CD4-positive, alpha-beta T cell treated with Interleukin-4 for 1 hour (primary cell): ENCODE measurements around the gene CSGALNACT2.
A peak's percentile ranks its signal among the peaks of the same experiment; 100 is the strongest.

Experiments
- DNase-seq, 2 donors: peaks; one replicate each; pipeline ENCODE4 v3.0.0-alpha.2; 2020 to 2022

Gene CSGALNACT2

DNA sequence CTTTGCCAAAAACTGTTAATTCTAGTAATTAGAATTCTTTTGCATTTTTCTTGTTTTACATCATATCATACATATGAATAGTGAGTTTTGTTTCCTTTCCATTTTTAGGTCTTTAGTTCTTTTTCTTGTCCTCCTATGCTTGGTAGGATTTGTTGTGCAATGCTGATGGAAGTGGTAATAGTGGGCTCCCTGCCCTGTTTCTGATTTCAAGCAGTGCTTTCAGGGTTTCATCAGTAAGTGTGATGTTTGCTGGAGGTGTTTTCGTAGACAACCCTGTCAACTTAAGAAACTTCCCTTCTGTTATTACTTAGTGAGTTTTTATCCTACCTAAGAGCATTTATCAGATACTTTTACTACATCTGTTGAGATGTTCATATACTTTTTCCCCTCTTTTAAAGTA, 50.5 kb downstream of the CSGALNACT2 start:
- DNase-seq = no peak

DNA sequence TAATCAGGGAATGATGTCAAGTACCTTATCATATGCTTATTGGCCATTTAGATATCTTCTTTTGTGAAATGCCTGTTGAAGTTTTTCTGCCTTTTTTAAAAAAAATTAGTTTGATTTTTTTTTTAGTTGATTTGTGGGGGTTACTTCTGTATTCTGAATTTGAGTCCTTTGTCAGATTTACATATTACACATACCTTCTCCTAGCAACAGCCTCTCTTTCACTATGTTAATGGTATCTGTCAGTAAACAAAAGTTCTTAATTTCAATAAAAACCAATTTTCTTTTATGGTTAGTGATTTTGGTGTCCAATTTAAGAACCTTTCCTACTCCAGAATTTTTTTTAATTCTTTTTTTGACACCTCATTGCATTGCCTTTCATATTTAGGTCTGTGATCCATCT, 52.0 kb downstream of the CSGALNACT2 start:
- DNase-seq = no peak

DNA sequence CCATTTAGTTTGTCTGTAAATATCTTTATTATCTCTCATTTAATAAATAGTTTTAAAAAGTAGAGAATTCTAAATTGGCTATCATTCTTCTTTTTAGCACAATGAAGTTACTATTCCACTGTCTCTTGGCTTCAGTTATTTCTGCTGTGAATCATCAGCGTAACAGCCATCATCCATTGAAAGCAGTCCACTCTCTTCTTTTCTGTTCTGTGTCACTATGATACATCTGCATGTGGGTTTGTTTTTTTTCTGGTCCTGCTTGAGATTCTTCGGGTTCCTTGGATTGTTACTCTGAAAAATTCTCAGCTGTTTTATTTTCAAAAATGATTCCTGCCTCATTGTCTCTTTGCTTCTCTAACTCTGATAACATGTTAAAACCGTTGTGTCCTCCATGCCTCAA, 52.5 kb downstream of the CSGALNACT2 start:
- no peak for DNase-seq

DNA sequence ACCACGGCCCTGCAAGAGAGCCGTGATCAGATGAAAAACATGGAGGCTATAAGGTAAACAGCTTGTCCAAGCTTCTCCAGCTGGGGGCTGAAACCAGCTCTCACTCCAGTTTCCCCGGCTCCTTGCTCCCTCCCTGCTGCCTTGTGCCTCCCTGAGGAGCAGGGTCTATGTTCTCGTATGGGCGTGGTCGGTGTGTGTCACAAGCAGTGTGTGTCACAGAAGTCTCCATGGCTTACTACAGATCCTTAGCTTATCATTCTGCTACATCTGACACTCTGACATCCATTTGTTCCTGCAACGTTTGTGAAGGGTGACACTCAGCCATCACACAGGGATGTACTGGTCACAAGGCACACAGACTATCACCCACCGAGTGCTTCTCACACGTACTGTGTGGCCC, 54.6 kb downstream of the CSGALNACT2 start:
- DNase-seq = no peak

DNA sequence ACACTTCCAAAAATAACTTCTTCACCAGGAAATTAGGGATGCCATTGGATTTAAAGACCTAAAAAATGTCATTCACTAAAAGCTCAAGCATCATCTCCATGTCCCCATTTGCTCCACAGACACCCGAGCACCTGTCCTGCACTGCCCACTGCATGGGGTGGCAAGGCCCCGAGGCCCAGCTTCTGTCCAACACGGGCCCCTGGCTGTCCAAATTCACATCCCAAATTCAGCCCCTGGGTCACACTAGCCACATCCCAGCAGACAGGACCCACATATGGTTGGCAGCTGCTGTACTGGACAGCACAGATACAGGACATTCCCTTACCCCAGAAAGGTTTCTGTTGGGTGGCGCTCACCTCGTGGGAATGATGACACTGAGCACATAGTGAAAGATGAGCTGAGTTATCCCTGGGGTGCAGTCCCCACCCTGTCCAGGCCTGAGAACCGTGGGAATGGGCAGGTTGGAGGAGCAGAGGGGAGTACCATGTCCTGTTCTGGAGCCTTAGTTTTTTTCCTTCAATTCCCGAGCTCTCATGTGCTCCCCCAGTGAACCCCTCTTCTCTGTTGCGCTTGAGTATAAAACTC, 55.3 kb downstream of the CSGALNACT2 start:
- no peak for DNase-seq

DNA sequence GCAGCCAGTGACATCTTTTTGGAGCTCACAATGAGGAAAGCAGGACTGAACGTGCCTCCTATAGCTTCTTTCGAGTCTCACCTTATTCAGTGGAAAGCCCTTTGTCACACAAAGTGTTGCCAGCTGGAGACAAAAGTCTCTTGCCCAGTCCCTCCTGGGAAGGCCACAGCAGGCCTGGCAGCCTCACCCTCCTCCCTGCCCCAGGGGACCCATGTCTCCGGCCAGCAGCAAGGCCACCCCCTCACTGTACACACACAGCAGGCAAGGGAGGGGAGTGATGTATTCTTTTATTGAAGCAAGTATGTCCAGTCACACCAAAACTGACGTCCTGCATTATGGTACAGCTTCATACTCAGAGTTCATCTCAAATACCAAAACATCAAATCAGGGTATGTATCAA, 56.0 kb downstream of the CSGALNACT2 start:
- DNase-seq = no peak

DNA sequence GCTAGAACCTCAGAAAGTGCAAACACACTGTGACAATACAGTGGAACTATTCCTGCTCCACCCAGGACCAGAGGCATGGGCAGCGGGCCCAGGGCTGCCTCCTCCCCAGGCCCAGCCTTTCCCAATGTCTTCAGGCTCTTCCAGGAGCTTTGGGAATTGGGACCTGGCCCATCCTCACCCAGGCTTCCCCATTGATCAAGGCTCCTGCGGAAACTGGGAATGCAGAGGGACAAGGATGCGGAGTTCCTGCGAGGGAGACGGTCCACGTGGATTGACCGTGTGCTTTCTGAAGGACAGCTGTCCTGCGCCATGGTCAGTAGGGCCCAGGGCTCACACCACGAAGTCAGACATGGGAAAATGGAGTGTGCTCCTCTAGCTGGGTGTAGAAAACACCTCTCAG, 56.6 kb downstream of the CSGALNACT2 start:
- DNase-seq = no peak

DNA sequence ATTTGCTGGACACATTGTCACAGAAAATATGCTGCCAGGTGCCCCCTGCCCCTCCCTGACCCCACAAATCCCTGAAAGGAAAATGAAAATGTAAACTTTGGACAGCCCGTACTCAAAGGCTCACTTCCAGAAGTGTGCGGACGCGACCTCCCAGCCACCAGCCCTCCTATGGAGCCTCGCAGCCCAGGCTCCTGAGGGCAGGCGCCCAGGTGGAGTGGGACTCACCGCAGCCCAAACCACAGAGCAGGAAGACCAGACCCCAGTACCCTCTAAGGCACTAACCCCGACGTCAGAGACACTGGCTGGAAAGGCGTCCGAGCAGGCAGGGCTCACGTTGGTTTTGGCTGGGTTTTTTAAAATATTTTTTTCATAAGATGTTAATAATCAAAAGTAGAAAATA, 57.3 kb downstream of the CSGALNACT2 start:
- DNase-seq = no peak

DNA sequence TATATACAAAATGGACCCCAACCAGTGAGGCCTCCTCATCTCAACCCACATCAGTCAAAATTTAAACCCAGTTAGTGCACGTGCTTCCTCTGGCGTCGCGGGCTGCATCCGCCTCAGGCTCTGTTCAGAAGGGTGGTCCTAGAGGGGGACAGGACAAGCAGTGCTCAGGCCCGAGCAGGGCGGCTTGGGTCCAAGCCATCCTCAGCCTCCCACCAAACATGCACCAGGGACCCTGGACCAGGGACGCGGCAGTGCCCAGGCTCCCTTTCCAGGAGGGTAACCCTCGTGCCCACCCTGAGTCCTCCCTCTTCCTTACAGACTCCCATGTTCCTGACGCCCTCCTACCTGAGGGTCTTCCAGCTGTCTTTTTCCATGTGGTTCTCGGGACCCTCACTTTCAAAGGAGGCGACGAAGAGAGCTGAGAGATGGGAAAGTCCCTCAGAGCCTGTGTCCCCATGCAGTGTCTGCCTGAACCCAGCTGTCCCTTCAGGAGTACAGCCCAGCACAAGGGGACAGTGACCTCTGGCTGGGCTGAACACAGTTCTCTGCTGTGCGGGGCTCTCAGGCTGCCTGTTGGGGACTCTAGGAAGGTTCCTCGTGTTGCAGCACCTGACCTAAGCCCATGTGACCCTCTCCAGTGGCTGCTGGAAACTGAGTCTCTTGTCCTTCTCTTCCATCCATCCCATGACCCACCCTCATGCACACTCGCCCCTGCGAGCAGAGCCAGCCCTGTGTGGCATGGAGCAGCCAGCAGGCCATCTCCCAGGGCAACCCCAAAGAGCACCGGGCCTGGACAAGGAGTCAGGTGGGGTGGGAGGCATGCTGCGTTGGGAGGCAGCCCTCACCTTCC, 58.1 kb downstream of the CSGALNACT2 start:
- no peak for DNase-seq

DNA sequence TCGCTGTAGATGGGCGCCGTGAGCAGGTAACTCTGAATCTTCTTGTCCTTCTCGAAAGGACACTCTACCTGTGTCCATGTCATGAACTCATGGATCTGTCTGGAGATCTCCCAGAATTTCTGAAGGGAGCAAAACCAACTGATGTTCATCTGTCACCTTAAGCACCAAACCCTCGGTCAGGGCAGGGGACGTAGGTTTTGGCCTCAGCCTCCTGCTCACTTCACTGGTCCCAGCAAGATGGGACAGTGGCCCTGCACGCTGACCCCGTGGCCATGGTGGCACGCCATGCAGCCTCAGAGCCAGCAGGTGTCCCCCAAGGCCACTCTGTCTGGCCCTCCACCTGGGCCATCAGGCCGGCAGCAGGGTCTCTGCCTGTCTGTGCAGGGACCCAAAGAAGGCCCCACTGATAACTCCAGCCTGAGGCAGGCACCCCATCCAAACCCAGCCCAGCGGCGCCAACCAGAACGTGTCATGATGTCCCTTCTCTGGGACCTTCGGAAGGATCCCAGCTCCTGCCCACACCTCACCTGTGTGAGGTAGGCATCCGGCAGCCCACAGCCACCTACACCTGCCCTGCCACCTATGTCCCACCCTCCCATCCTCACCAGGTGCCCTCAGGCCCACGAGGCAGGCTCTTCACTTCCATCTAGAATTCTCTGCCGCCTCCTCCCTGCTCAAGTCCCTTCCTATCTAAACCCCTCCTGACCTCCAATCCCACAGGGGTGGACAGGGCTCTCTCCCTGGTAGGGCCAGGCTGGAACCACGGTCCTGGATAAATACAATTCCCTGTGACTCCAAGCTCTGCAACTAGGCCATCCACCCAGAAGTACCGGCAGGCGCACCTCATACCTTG, 59.0 kb downstream of the CSGALNACT2 start:
- DNase-seq = no peak

DNA sequence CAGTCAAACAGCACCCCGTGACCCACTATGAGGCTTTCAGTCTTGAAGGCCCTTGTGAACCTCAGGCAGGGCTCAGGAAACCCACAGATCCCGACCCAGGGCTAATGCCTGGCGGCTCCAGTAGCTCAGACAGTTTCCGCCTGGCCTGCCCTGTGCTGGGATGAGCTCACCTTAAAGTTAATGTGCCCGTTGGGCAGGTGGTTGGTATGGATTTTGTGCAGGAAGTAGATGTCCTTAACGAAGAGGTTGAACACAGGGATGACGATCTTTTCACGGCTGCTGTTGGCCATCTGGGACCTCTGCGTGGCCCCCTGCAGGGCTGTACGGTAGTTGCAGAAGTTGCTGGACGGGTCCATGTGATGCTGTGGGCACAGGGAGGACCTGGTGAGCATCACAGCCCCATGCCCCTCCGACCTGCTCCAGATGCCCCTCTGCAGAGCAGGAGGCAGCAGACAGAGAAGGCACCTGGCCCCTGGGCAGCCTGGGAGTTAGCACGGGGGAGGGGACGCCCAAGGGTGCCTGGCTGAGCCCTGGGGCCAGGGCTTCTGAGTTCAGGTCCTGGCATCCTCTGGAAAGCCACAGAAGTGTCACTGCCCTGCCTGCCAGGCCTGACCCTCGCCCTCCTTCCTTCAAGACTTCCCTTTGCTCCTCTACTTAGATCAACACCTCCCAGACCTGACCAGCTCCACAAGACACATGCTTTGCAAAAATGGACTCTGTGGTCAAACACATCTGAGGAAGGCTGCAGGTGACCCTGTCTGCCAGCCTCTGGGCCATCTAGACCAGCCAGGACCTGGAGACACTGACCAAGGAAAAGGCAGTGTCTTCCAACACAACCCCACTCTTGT, 59.8 kb downstream of the CSGALNACT2 start:
- DNase-seq = no peak

DNA sequence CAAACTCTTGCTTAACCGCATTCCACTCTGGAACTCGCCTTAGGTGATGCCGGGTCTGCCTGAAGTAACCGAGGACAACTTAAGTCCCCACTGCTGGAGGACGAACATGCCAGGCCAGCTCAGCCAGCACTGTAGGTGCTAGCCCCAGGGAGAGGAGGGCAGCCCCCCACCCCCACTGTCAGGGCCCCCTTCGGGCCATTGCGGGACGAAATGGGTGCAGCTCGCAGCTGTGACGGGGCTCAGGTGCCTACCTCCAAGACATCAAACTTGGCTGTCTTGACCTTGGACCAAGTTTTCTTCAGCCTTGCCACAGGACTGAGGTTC, 60.4 kb downstream of the CSGALNACT2 start:
- no peak for DNase-seq

DNA sequence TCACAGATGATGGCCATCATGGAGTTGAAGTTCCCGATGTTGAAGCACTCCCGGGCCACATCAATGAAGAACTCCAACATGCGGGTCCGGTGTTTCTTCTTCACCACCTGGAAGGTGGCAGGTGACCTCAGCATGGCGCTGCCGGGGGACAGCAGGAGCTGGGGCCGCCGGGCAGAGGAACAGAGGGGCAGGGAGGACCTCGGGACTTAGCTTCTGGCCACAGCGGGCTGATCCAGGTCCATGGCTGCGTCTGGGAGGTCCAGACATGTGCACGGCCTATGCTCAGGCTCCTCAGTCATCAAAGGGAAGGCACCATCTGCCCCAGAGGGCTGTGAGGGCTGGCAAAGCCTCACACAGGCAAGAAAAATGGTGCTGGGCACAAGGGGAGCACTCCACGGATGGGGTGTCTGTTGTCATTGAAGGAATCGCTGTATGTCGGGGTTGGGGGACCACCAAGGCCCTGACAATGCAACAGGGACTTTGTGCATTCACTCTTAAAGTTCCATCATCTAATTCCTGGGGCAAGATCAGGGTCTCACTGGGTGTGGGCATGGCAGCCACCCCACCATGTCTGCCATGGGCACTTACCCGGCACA, 60.9 kb downstream of the CSGALNACT2 start:
- no peak for DNase-seq

DNA sequence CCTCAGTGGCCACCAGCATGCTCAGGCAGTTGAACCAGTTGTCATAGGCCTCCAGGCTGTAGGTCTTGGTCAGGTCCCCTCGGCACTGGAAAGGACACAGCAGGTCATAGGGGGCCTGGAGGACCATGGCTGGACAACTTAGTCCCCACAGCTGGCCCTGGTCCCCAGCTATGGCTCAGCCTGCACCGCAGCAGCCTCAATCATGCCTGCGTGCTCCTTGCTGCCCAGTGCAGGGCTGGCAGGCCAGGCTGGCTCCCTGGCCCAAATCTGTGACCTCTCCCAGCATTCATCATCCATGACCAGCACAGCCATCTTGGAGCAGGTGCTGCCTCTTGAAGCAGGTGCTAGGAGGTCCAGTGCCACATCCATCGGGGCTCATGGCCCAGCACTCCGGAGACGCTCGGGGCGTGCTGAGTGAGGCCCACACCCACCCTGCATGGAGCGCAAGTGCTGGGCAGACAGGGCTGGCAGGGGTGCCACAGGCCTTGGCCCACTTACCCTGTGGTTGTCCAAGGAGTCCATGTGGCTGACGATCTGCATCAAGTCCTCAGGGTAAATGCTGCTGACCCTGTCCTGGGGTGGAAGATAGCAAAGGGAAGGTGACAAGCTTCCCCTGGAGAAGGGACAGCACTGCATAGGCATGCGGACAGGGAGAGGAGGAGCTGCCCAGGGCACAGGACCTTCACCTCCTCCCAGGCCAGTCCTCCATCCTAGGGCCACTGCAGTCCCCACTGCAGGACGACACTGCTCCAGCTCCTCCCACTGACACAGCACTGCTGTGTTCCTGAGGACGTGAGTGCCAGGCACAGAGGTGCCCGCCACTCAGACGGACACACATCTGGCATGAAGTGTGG, 61.7 kb downstream of the CSGALNACT2 start:
- no peak for DNase-seq

DNA sequence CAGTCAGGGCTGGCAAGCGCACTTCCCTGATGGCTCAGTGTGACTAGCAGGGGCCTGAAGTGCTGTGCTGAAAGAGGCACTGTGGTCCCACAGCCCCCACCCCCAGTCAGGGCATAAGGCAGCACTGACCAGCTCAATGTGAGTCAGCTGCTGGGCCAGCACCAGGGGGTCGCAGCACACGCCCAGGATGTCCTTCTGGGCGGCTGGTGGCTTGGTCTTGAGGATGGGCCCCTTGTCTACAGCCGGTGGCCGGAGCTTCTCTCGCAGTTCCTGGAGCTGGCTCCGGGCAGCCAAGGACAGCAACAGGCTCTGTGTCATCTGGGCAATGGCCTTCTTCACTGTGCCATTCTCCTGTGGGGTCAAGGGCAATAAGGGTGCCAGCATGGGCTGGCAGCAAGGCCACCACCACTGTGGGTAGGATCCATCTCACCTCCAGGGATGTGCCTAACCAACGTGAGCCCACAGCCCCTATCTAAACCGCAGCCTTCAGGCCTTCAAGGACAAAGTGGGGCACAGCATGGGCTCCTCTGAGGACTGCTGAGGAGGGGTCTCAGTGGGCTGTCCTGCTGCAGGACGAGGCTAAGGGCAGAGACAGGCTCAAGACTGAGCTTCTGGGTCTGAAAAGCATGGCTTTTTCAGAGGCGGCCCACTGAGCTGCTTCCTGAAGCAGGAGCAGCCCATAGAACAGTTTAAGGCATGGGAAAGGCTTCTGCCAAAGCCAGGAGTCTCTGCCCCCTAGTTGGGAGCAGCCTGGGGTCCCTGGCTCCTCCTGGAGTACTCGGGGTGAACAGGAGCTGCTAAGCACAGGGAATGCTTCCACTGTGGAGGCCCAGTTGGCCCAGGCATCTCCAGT, 62.5 kb downstream of the CSGALNACT2 start:
- no peak for DNase-seq

DNA sequence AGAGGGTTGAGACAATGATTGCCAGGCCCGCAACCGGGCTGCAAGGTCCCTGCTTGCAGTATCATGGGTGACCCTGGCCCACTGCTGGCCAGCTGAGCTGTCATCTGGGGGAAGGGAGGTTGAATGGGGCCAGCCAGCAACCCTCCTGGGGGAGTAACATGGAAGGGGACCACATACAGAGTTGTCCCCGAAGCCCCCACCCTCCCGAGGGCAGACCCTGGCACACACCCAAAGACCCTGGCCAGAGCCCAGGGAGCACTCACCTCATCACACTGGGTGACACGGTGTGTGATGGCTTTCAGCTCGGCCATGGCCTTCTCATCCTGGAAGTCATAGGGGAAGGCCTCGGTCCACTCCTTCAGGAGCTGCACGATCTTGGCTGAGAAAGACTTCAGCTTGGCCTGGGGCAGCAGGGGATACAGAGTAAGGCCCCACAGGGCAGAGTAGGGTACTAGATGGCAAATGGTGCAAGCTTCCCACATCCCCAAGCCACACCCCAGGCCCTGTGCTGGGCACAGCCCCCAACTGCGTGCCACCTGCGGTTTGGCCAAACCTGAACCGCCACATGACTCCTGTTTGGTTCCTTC, 63.4 kb downstream of the CSGALNACT2 start:
- no peak for DNase-seq

DNA sequence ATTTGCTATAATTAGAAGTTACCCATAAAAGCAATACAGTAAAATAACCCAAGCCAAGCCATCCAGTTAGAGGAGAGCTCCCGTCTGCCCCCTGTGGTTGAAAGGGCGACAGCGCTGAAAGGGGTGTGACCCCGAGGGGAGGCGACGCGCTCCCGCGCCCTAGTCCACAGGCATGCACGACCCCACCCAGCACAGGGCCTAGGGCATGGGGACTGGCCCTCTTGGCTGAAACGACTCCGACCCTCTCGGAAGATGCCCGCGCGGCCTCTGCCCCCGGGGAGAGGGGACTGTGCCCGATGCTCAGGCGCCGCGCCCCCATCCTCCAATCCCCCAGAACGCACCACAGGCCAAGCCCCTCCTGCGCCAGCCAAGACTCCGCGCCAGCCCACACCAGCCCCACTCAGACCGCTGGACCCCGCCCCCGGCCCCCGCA, 64.0 kb downstream of the CSGALNACT2 start:
- DNase-seq = peak; percentile 61 to 62

DNA sequence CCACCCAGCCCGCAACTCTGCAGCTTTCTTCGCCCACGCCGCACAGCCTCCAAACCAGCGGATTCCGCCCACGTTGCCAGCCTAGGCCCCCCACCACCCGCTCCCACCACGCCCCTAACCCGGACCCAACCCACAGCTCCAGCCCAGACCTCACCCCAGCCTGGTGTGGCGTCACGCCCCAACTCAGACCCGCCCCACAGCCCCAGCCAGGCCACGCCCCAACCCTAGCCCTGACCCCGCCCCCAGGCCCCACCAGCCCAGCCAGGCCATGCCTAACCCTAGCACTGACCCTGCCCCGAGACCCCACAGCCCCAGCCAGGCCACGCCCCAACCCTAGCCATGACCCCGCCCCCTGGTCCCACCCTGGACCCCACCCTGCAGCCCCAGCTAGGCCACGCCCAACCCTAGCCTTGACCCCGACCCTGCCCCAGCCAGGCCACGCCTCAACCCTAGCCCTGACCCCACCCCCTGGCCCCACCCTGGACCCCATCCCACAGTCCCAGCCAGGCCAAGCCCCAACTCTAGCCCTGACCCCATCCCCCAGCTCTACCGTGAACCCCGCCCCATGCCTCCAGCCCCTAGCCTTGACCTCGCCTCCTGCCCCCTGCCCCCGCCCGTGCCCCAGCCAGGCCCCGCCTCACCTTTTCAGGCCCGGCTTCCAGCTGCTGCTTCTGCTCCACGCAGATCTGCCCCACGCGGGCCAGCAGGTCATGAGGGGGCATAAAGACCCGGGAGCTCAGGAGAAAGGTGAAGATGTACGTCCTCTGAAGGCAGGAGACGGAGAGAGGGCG, 64.6 kb downstream of the CSGALNACT2 start:
- peak; percentile 50 to 53 for DNase-seq

DNA sequence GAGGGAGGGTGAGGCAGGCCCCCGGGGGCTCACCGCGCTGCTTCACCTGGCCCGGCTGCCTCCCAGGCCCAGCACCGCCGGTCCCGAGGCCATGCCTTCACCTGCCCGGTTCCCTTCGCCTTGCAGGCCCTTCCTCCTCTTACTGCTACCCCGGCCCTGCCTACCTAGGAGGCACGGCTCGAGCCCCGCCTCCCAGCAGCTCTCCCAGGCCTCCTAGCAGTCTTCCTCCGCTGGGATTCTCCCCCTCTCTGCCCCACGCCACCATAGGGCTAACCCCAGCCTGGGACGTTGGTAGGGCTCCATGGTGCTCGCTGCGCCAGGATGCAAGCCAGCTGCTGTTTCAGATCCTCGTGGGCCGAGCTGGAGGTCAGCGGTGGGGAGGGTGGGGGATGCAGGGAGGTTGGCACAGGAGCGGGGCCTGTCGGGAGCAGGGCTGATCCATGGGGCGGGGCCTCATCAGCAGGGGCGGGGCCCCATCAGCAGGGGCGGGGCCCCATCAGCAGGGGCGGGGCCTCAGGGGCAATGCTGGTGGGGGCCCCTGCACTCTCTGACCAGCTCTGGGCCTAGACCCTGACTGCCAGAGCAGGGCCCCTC, 65.3 kb downstream of the CSGALNACT2 start:
- DNase-seq = peak in 1 of 2 donors; percentile 25
